CD4-positive, alpha-beta T cell (primary cell): ENCODE measurements around the gene AFF3. TPM values are rescaled to one million over a fixed set of nuclear protein-coding genes. Genes with fewer than 3 reads are reported as not detected.

Experiments used
- ATAC-seq: fragments of 200-7000 bp; cut with Tn5 transposase; one replicate; pipeline ENCODE4 v1.10.0; 2022; ENCODE audit warnings: mild to moderate bottlenecking; ENCODE audit not compliant: poor library complexity
- CTCF ChIA-PET: fragments of 350-600 bp; sonication (Branson Sonifier 250); formaldehyde crosslinking; loops from one replicate; lab custom pipeline; 2021; ENCODE audit warnings: antibody characterized with exemption, inconsistent platforms; lab: Charles Lee
- POLR2A ChIA-PET: fragments of 350-600 bp; sonication (Branson Sonifier 250); formaldehyde crosslinking; loops from one replicate; lab custom pipeline; 2021; ENCODE audit warnings: antibody characterized with exemption, inconsistent platforms; lab: Charles Lee
- DNase-seq, 14 experiments: peaks; one replicate each; pipeline ENCODE4 v3.0.0-alpha.2; 2013 to 2020; ENCODE audit warnings: mixed read lengths in 2 of 14
- H3K27ac ChIP-seq, 2 donors: one replicate each; pipeline versions ENCODE4 v1.5.1 to v1.7.0; 2013; ENCODE audit warnings: low read length in 2 of 2, low read depth in 1 of 2, mild to moderate bottlenecking in 1 of 2
- H3K27me3 ChIP-seq, 2 experiments: 1 replicate in 1 of 2; 2 replicates in 1 of 2; pipeline versions ENCODE4 v1.6.1 to v1.7.0; 2013; ENCODE audit warnings: low read length in 2 of 2, control low read depth in 1 of 2, mild to moderate bottlenecking in 1 of 2, moderate library complexity in 1 of 2; ENCODE audit not compliant: insufficient read depth in 2 of 2, control insufficient read depth in 1 of 2
- H3K36me3 ChIP-seq: one replicate; pipeline ENCODE4 v1.6.1; 2013; ENCODE audit warnings: low read length, control low read depth; ENCODE audit not compliant: insufficient read depth
- H3K4me1 ChIP-seq: one replicate; pipeline ENCODE4 v1.6.1; 2013; ENCODE audit warnings: low read length, control low read depth; ENCODE audit not compliant: insufficient read depth
- H3K4me3 ChIP-seq: one replicate; pipeline ENCODE4 v1.5.1; 2013; ENCODE audit warnings: mild to moderate bottlenecking, low read length, moderate library complexity
- H3K9me3 ChIP-seq, 2 experiments: 1 replicate in 1 of 2; 2 replicates in 1 of 2; pipeline versions ENCODE4 v1.6.1 to v1.7.0; 2013; ENCODE audit warnings: low read length in 2 of 2, mild to moderate bottlenecking in 2 of 2, control low read depth in 1 of 2, moderate library complexity in 1 of 2; ENCODE audit not compliant: control insufficient read depth in 1 of 2, insufficient read depth in 1 of 2
- H3K27ac Mint-ChIP-seq: one replicate; pipeline ENCODE4 v1.8.0; 2020; ENCODE audit warnings: mixed read lengths
- H3K27me3 Mint-ChIP-seq: one replicate; pipeline ENCODE4 v1.8.0; 2021; ENCODE audit warnings: mixed read lengths
- H3K36me3 Mint-ChIP-seq: one replicate; pipeline ENCODE4 v1.8.0; 2021; ENCODE audit warnings: low read depth, mixed read lengths
- H3K4me1 Mint-ChIP-seq: one replicate; pipeline ENCODE4 v1.8.0; 2021; ENCODE audit warnings: low read depth, mixed read lengths
- H3K4me3 Mint-ChIP-seq: one replicate; pipeline ENCODE4 v1.8.0; 2020; ENCODE audit warnings: mild to moderate bottlenecking, mixed read lengths
- H3K9me3 Mint-ChIP-seq: one replicate; pipeline ENCODE4 v1.8.0; 2020; ENCODE audit warnings: mixed read lengths
- CTCF ChIP-seq: fragments of 200-600 bp; IDR thresholded peaks from one replicate; pipeline ENCODE4 v1.8.0; 2022; ENCODE audit warnings: antibody characterized with exemption, mild to moderate bottlenecking
- intact Hi-C, 2 experiments: fragments of 100-400 bp; cut with DNase I in 1 of 2; cut with micrococcal nuclease in 1 of 2; formaldehyde crosslinking; loops; one replicate each; pipeline versions ENCODE4 v1.15.1 to v1.9.0; 2023 to 2025; cut with DNase I, micrococcal nuclease
- total RNA-seq, 174 experiments: library from RNA in 2 of 174; stranded (reverse) in 2 of 174; gene quantifications; one replicate each; pipeline ENCODE4 v1.2.3 and lab custom pipeline; 2021 to 2026

The AFF3 gene
- total RNA-seq, 2 experiments from 2014 or later, result 15.4 to 15.7 TPM

GRCh38 chr2:100036793-100037192 lies 105.6 kb downstream of the AFF3 start:
- H3K27ac Mint-ChIP-seq, result no peak overlapping the region
- Histone ChIP-seq H3K9me3 (no peaks in the 10 kb centered on the region), H3K4me3 (no peak overlapping the region), H3K27me3 (no peaks in the 10 kb centered on the region), H3K4me1 (no peaks in the 10 kb centered on the region), H3K27ac (no peak overlapping the region), H3K36me3 (no peaks in the 10 kb centered on the region)
- no peak overlapping the region for H3K4me3 Mint-ChIP-seq
- H3K9me3 Mint-ChIP-seq, result no peaks in the 10 kb centered on the region
- intact Hi-C loops, result no loop called here
- H3K36me3 Mint-ChIP-seq, result no peaks in the 10 kb centered on the region
- CTCF ChIA-PET, result no interaction called here
- POLR2A ChIA-PET, result no interaction called here
- no peaks in the 10 kb centered on the region for H3K27me3 Mint-ChIP-seq
- no peaks in the 10 kb centered on the region for H3K4me1 Mint-ChIP-seq
- no peak for DNase-seq
- TF ChIP-seq CTCF, result no peak
- ATAC-seq, result no peak

- intact Hi-C loops, result no loop called here
- Mint-ChIP-seq H3K9me3 (no peaks in the 10 kb centered on the region), H3K4me3 (no peak overlapping the region), H3K27me3 (no peaks in the 10 kb centered on the region), H3K4me1 (no peaks in the 10 kb centered on the region), H3K36me3 (no peaks in the 10 kb centered on the region), H3K27ac (no peak overlapping the region)
- CTCF ChIA-PET, result interaction anchor here (0.6 kb wide), 2 partner anchors 12 to 58 kb away, joined by 3 to 5 read pairs; no protein-coding TSS in a partner anchor
- Histone ChIP-seq H3K27ac (no peak overlapping the region), H3K4me3 (no peak overlapping the region), H3K36me3 (no peaks in the 10 kb centered on the region), H3K27me3 (no peaks in the 10 kb centered on the region), H3K4me1 (no peaks in the 10 kb centered on the region), H3K9me3 (no peaks in the 10 kb centered on the region)
- ATAC-seq (no peak), DNase-seq (no peak)
- TF ChIP-seq CTCF, result no peak
- POLR2A ChIA-PET, result no interaction called here
Measured at GRCh38 chr2:100036026-100036425, 106.4 kb downstream of the AFF3 start.

GRCh38 chr2:100034431-100034830 lies 108.0 kb downstream of the AFF3 start:
- DNase-seq, result no peak
- Histone ChIP-seq H3K9me3 (no peaks in the 10 kb centered on the region), H3K27me3 (no peaks in the 10 kb centered on the region), H3K36me3 (no peaks in the 10 kb centered on the region), H3K4me1 (no peaks in the 10 kb centered on the region), H3K4me3 (no peak overlapping the region), H3K27ac (no peak overlapping the region)
- H3K4me1 Mint-ChIP-seq, result no peaks in the 10 kb centered on the region
- H3K36me3 Mint-ChIP-seq, result no peaks in the 10 kb centered on the region
- H3K9me3 Mint-ChIP-seq, result no peaks in the 10 kb centered on the region
- POLR2A ChIA-PET, result no interaction called here
- no peak overlapping the region for H3K4me3 Mint-ChIP-seq
- intact Hi-C loops, result no loop called here
- TF ChIP-seq CTCF, result no peak
- CTCF ChIA-PET, result no interaction called here
- no peaks in the 10 kb centered on the region for H3K27me3 Mint-ChIP-seq
- ATAC-seq, result no peak
- H3K27ac Mint-ChIP-seq, result no peak overlapping the region
